Right atrium auricular region (tissue), 2 donors: Measurements from ENCODE around the gene EEF2. TPM values are rescaled to one million over a fixed set of nuclear protein-coding genes. Genes with fewer than 3 reads are reported as not detected.

Experiments
- DNase-seq: peaks from one replicate; pipeline ENCODE4 v3.0.0-alpha.2; 2019; ENCODE audit warnings: low spot score
- H3K27ac ChIP-seq, 2 donors: fragments of 200-600 bp; sonication (generic); 1 replicate in 1 of 2; 2 replicates in 1 of 2; pipeline ENCODE4 v1.5.1; 2016 to 2019
- H3K27me3 ChIP-seq, 2 donors: fragments of 200-600 bp; sonication (generic); one replicate each; pipeline versions ENCODE4 v1.5.1 to v1.6.0; 2017 to 2019
- H3K36me3 ChIP-seq: fragments of 200-600 bp; sonication (generic); one replicate; pipeline ENCODE4 v1.5.1; 2016
- H3K4me1 ChIP-seq, 2 donors: fragments of 200-600 bp; sonication (generic); one replicate each; pipeline versions ENCODE4 v1.5.1 to v1.6.0; 2017 to 2019
- H3K4me3 ChIP-seq, 2 donors: fragments of 200-600 bp; sonication (generic); 1 replicate in 1 of 2; 2 replicates in 1 of 2; pipeline ENCODE4 v1.5.1; 2017 to 2019; ENCODE audit warnings: mild to moderate bottlenecking in 1 of 2, moderate library complexity in 1 of 2
- H3K9me3 ChIP-seq, 2 donors: fragments of 200-600 bp; sonication (generic); one replicate each; pipeline ENCODE4 v1.5.1; 2019
- microRNA counts, 2 donors: library from miRNA; unstranded; fragments of <30 nt; microRNA quantifications; one replicate each; lab custom pipeline; 2016 to 2017
- microRNA-seq, 2 donors: library from miRNA; unstranded; fragments of <30 nt; microRNA quantifications; one replicate each; pipeline ENCODE4, GENCODE V29; 2016 to 2017; ENCODE audit warnings: borderline number of aligned reads in 2 of 2, borderline replicate concordance in 1 of 2
- total RNA-seq, 2 donors: library from RNA; depleted of rRNA; stranded (reverse); fragments of >200 nt; gene quantifications; one replicate each; pipeline ENCODE4 v1.1.0, GENCODE V29; 2016
- TF ChIP-seq, protein P1 (sequence below), 2 donors: fragments of 200-600 bp; sonication (generic); IDR thresholded peaks; one replicate each; pipeline ENCODE4 v1.5.1; 2019; ENCODE audit warnings: antibody characterized with exemption in 2 of 2

Gene EEF2
- total RNA-seq, 2 donors from 2014 or later: 1,205 to 1,737 TPM

DNA sequence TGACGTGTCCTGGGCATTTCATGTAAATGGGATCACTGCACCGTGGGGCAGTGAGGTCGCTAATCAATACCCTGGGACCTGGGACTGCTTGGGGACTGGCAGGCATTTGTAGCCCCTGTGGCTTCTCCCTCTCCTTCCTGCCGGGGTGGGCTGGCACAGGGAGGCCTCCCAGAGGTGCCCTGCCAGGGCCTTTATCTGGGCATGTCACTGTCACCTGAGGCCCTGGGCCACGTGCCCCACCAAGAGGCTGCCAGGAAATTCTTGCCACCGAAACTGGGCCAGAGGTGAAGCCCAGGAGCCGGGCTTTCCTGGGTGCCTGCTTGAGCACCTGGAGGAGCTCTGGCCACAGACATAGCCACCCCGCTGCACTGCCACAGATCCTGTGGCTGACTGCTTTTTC lies 54.2 kb downstream of the EEF2 start:
- peak overlapping the region; percentile 86 to 88 for H3K27ac ChIP-seq
- H3K27me3 ChIP-seq: no peaks in the 10 kb centered on the region
- H3K4me1 ChIP-seq: peaks cover 0 to 8% of the 10 kb centered on the region in 2 donors
- TF ChIP-seq, protein P1, sequence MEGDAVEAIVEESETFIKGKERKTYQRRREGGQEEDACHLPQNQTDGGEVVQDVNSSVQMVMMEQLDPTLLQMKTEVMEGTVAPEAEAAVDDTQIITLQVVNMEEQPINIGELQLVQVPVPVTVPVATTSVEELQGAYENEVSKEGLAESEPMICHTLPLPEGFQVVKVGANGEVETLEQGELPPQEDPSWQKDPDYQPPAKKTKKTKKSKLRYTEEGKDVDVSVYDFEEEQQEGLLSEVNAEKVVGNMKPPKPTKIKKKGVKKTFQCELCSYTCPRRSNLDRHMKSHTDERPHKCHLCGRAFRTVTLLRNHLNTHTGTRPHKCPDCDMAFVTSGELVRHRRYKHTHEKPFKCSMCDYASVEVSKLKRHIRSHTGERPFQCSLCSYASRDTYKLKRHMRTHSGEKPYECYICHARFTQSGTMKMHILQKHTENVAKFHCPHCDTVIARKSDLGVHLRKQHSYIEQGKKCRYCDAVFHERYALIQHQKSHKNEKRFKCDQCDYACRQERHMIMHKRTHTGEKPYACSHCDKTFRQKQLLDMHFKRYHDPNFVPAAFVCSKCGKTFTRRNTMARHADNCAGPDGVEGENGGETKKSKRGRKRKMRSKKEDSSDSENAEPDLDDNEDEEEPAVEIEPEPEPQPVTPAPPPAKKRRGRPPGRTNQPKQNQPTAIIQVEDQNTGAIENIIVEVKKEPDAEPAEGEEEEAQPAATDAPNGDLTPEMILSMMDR (IDR thresholded peaks at IDR 0.05): no peak
- DNase-seq: peak; percentile 67
- peaks cover 8% of the 10 kb centered on the region for H3K36me3 ChIP-seq
- no peak overlapping the region for H3K4me3 ChIP-seq
- no peaks in the 10 kb centered on the region for H3K9me3 ChIP-seq

MicroRNA genes within 50 kb of the gene (microRNA counts, 767-probe panel; counts per million panel counts)
- microRNA hsa-miR-637 (lab: Ali Mortazavi, UCI): 0 to 31.0 counts per million in 2 donors

Small RNA genes within 50 kb of the gene (microRNA-seq; reads per million reads assigned to microRNA genes)
- gene MIR637: 0 reads per million in 2 donors

Other genes with a start within 250 kb of the EEF2 start
- gene APBA3, start 223.8 kb downstream of the EEF2 start, total RNA-seq: 10 to 100 TPM; 14.7 to 24.8 TPM
- gene MRPL54, start 222.8 kb downstream of the EEF2 start, total RNA-seq: 10 to 100 TPM; 81.0 to 84.4 TPM
- not detected for gene RAX2, start 213.2 kb downstream of the EEF2 start, total RNA-seq
- 1 to 10 TPM in 1 of 2 donors, under 1 TPM in 1; 0.26 to 1.5 TPM for gene MATK, start 199.1 kb downstream of the EEF2 start, total RNA-seq
- not detected for gene ZFR2, start 116.4 kb downstream of the EEF2 start, total RNA-seq
- gene ATCAY, start 104.8 kb downstream of the EEF2 start, total RNA-seq: not detected
- 1,000 to 10,000 TPM; 1,342 to 2,195 TPM for gene NMRK2, start 52.4 kb downstream of the EEF2 start, total RNA-seq
- 100 to 1,000 TPM in 1 of 2 donors, 10 to 100 TPM in 1; 46.2 to 202 TPM for gene DAPK3, start 14.4 kb downstream of the EEF2 start, total RNA-seq
- gene PIAS4, start 22.3 kb upstream of the EEF2 start, total RNA-seq: 10 to 100 TPM; 10.9 to 11.4 TPM
- gene ZBTB7A, start 81.4 kb upstream of the EEF2 start, total RNA-seq: 10 to 100 TPM; 33.8 to 50.0 TPM
- gene MAP2K2, start 138.7 kb upstream of the EEF2 start, total RNA-seq: 10 to 100 TPM; 82.2 to 97.4 TPM
- not detected for gene CREB3L3, start 168.2 kb upstream of the EEF2 start, total RNA-seq
- gene SIRT6, start 197.1 kb upstream of the EEF2 start, total RNA-seq: 10 to 100 TPM; 10.9 to 15.9 TPM
- 1 to 10 TPM in 1 of 2 donors, under 1 TPM in 1; 0.39 to 1.7 TPM for gene ANKRD24, start 197.2 kb upstream of the EEF2 start, total RNA-seq
- 1 to 10 TPM; 1.7 to 2.6 TPM for gene EBI3, start 244.1 kb upstream of the EEF2 start, total RNA-seq